K562 (cell line): ENCODE measurements around the gene MBD4. TPM values are rescaled to one million over a fixed set of nuclear protein-coding genes. Genes with fewer than 3 reads are reported as not detected.

Experiments used
- ATF4 ChIP-seq: fragments of 450-650 bp; formaldehyde crosslinking; IDR thresholded peaks from 2 replicates; pipeline ENCODE4 v1.4.0; 2022; ENCODE audit warnings: mild to moderate bottlenecking, moderate library complexity
- ATF7 ChIP-seq: fragments of 450-650 bp; IDR thresholded peaks from 2 replicates; pipeline ENCODE4 v1.7.1; 2014; ENCODE audit warnings: mild to moderate bottlenecking, moderate library complexity
- BMI1 ChIP-seq: fragments of 150-350 bp; IDR thresholded peaks from 2 replicates; pipeline ENCODE4 v1.6.1; 2014; ENCODE audit warnings: low read length
- CBFA2T3 ChIP-seq: fragments of 450-650 bp; IDR thresholded peaks from 2 replicates; pipeline ENCODE4 v1.6.1; 2017
- ESRRA ChIP-seq: fragments of 450-650 bp; IDR thresholded peaks from 2 replicates; pipeline ENCODE4 v1.6.1; 2014; ENCODE audit warnings: low read depth, mild to moderate bottlenecking, moderate library complexity, borderline replicate concordance
- HDGF ChIP-seq: fragments of 450-650 bp; IDR thresholded peaks from 2 replicates; pipeline ENCODE4 v1.6.1; 2016
- HNRNPLL ChIP-seq: fragments of 200-400 bp; formaldehyde crosslinking; IDR thresholded peaks from 2 replicates; pipeline ENCODE4 v1.6.1; 2017; ENCODE audit warnings: low read length, low read depth, mild to moderate bottlenecking; ENCODE audit not compliant: poor library complexity, severe bottlenecking
- NR1H2 ChIP-seq: sonication (generic); formaldehyde crosslinking; IDR thresholded peaks from 2 replicates; pipeline ENCODE4 v1.4.0; 2020; ENCODE audit warnings: mild to moderate bottlenecking, missing genetic modification reagents
- RFX1 ChIP-seq: fragments of 450-650 bp; IDR thresholded peaks from 2 replicates; pipeline ENCODE4 v1.6.1; 2016; ENCODE audit warnings: mild to moderate bottlenecking, moderate library complexity
- SUPT5H ChIP-seq: fragments of 450-650 bp; IDR thresholded peaks from 2 replicates; pipeline ENCODE4 v1.6.1; 2016
- ZNF3 ChIP-seq: fragments of 250-450 bp; sonication (Bioruptor Pico); IDR thresholded peaks from 2 replicates; pipeline ENCODE4 v1.5.0; 2021; ENCODE audit warnings: mild to moderate bottlenecking, moderate library complexity
- ZSCAN29 ChIP-seq: fragments of 450-650 bp; IDR thresholded peaks from 2 replicates; pipeline ENCODE4 v1.6.1; 2017
- polyA plus RNA-seq, 8 experiments: library from polyadenylated mRNA; depleted of rRNA in 4 of 8; stranded (reverse) in 5 of 8; unstranded in 3 of 8; fragments of >200 nt; fragmentation: Nextera tagmentation in 2 of 8; fragmentation: Illumina TruSeq in 1 of 8; extraction: Ambion mirVana in 2 of 8; extraction: Trizol in 1 of 8; gene quantifications; 2 replicates each; pipeline versions ENCODE4 v1.2.1 to v1.2.3, GENCODE V29; 2011 to 2014; ENCODE audit warnings: inconsistent platforms in 1 of 8, missing spikeins in 1 of 8
- total RNA-seq, 7 experiments: library from RNA; depleted of rRNA in 6 of 7; stranded (reverse); fragments of >200 nt in 6 of 7; fragmentation: Illumina TruSeq in 2 of 7; extraction: Trizol in 2 of 7; gene quantifications; 2 replicates each; pipeline versions ENCODE4 v1.2.1 to v1.2.3, GENCODE V29; 2011 to 2021; ENCODE audit warnings: low replicate concordance in 1 of 7
- TF ChIP-seq, protein P1 (sequence below), 3 experiments: fragments of 200-800 bp in 1 of 3; sonication (Bioruptor generic) in 1 of 3; sonication (generic) in 1 of 3; formaldehyde crosslinking in 1 of 3; IDR thresholded peaks; 2 replicates each; pipeline versions ENCODE4 v1.6.1 to v1.8.0; 2016 to 2022; ENCODE audit warnings: mild to moderate bottlenecking in 2 of 3, missing compliant biosample characterization in 2 of 3, missing genetic modification characterization in 2 of 3, missing genetic modification reagents in 1 of 3
- TF ChIP-seq, protein P2 (sequence below): fragments of 450-650 bp; IDR thresholded peaks from 2 replicates; pipeline ENCODE4 v1.6.1; 2016; ENCODE audit warnings: antibody characterized with exemption
- TF ChIP-seq, protein P3 (sequence below): fragments of 450-650 bp; formaldehyde crosslinking; IDR thresholded peaks from 2 replicates; pipeline ENCODE4 v1.4.0; 2020; ENCODE audit warnings: mild to moderate bottlenecking, moderate library complexity
- TF ChIP-seq, protein P4 (sequence below): sonication (generic); formaldehyde crosslinking; IDR thresholded peaks from 2 replicates; pipeline ENCODE4 v1.8.0; 2023; ENCODE audit warnings: mild to moderate bottlenecking, missing genetic modification reagents
- TF ChIP-seq, protein P5 (sequence below): sonication (generic); formaldehyde crosslinking; IDR thresholded peaks from 2 replicates; pipeline ENCODE4 v1.8.1; 2023; ENCODE audit warnings: mild to moderate bottlenecking, missing genetic modification reagents

The MBD4 gene
- total and polyA plus RNA-seq, 9 of the 15 experiments (the other 6 are each of a cell fraction or from before 2014, with no cell fraction given): 13.3 to 63.9 (median 39.0) TPM

GRCh38 chr3:129461461-129462146 lies 21.9 kb upstream of the MBD4 start (continued):
- TF ChIP-seq ATF4 (CRISPR knock-in tag): no peak
- TF ChIP-seq, protein P1, sequence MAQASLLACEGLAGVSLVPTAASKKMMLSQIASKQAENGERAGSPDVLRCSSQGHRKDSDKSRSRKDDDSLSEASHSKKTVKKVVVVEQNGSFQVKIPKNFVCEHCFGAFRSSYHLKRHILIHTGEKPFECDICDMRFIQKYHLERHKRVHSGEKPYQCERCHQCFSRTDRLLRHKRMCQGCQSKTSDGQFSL (CRISPR knock-in tag; IDR thresholded peaks at IDR 0.05): no peak
- TF ChIP-seq, protein P1 (tag; IDR thresholded peaks at IDR 0.05): no peak
- TF ChIP-seq, protein P2, sequence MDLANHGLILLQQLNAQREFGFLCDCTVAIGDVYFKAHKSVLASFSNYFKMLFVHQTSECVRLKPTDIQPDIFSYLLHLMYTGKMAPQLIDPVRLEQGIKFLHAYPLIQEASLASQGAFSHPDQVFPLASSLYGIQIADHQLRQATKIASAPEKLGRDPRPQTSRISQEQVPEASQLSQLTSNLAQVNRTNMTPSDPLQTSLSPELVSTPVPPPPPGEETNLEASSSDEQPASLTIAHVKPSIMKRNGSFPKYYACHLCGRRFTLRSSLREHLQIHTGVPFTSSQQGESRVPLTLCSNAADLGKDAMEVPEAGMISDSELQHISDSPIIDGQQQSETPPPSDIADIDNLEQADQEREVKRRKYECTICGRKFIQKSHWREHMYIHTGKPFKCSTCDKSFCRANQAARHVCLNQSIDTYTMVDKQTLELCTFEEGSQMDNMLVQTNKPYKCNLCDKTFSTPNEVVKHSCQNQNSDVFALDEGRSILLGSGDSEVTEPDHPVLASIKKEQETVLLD: no peak
- TF ChIP-seq SUPT5H: no peak
- TF ChIP-seq, protein P3, sequence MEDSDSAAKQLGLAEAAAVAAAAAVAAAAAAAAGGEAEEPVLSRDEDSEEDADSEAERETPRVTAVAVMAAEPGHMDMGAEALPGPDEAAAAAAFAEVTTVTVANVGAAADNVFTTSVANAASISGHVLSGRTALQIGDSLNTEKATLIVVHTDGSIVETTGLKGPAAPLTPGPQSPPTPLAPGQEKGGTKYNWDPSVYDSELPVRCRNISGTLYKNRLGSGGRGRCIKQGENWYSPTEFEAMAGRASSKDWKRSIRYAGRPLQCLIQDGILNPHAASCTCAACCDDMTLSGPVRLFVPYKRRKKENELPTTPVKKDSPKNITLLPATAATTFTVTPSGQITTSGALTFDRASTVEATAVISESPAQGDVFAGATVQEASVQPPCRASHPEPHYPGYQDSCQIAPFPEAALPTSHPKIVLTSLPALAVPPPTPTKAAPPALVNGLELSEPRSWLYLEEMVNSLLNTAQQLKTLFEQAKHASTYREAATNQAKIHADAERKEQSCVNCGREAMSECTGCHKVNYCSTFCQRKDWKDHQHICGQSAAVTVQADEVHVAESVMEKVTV (CRISPR knock-in tag): no peak
- TF ChIP-seq ESRRA: peak; percentile 38; the same call in 1 of the 2 replicates
- TF ChIP-seq ZNF3 (CRISPR knock-in tag): no peak
- TF ChIP-seq ZSCAN29: no peak
- TF ChIP-seq NR1H2: no peak
- TF ChIP-seq HDGF: no peak
- peak; percentile 88 for TF ChIP-seq BMI1
- TF ChIP-seq CBFA2T3: peak; percentile 97
- TF ChIP-seq, protein P4, sequence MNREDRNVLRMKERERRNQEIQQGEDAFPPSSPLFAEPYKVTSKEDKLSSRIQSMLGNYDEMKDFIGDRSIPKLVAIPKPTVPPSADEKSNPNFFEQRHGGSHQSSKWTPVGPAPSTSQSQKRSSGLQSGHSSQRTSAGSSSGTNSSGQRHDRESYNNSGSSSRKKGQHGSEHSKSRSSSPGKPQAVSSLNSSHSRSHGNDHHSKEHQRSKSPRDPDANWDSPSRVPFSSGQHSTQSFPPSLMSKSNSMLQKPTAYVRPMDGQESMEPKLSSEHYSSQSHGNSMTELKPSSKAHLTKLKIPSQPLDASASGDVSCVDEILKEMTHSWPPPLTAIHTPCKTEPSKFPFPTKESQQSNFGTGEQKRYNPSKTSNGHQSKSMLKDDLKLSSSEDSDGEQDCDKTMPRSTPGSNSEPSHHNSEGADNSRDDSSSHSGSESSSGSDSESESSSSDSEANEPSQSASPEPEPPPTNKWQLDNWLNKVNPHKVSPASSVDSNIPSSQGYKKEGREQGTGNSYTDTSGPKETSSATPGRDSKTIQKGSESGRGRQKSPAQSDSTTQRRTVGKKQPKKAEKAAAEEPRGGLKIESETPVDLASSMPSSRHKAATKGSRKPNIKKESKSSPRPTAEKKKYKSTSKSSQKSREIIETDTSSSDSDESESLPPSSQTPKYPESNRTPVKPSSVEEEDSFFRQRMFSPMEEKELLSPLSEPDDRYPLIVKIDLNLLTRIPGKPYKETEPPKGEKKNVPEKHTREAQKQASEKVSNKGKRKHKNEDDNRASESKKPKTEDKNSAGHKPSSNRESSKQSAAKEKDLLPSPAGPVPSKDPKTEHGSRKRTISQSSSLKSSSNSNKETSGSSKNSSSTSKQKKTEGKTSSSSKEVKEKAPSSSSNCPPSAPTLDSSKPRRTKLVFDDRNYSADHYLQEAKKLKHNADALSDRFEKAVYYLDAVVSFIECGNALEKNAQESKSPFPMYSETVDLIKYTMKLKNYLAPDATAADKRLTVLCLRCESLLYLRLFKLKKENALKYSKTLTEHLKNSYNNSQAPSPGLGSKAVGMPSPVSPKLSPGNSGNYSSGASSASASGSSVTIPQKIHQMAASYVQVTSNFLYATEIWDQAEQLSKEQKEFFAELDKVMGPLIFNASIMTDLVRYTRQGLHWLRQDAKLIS (CRISPR knock-in tag): no peak
- peak; percentile 88 for TF ChIP-seq ATF7
- peak; percentile 96 for TF ChIP-seq RFX1
- TF ChIP-seq HNRNPLL: no peak
- TF ChIP-seq, protein P5, sequence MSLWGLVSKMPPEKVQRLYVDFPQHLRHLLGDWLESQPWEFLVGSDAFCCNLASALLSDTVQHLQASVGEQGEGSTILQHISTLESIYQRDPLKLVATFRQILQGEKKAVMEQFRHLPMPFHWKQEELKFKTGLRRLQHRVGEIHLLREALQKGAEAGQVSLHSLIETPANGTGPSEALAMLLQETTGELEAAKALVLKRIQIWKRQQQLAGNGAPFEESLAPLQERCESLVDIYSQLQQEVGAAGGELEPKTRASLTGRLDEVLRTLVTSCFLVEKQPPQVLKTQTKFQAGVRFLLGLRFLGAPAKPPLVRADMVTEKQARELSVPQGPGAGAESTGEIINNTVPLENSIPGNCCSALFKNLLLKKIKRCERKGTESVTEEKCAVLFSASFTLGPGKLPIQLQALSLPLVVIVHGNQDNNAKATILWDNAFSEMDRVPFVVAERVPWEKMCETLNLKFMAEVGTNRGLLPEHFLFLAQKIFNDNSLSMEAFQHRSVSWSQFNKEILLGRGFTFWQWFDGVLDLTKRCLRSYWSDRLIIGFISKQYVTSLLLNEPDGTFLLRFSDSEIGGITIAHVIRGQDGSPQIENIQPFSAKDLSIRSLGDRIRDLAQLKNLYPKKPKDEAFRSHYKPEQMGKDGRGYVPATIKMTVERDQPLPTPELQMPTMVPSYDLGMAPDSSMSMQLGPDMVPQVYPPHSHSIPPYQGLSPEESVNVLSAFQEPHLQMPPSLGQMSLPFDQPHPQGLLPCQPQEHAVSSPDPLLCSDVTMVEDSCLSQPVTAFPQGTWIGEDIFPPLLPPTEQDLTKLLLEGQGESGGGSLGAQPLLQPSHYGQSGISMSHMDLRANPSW (CRISPR knock-in tag): no peak
